Adrenal gland (tissue), 12 donors: ENCODE results near the gene VAPB. TPM values are rescaled to one million over a fixed set of nuclear protein-coding genes. Genes with fewer than 3 reads are reported as not detected.
A peak's percentile ranks its signal among the peaks of the same experiment; 100 is the strongest.

Experiments
- DNase-seq, 7 donors: peaks; one replicate each; pipeline ENCODE4 v3.0.0-alpha.2; 2019 to 2020
- H3K27ac ChIP-seq, 5 donors: fragments of 200-600 bp; sonication (generic) in 4 of 5; 1 replicate in 3 of 5; 2 replicates in 2 of 5; pipeline versions ENCODE4 v1.5.1 to v1.8.0; 2016 to 2020; ENCODE audit warnings: mild to moderate bottlenecking in 1 of 5
- H3K27me3 ChIP-seq: fragments of 200-600 bp; 2 replicates; pipeline ENCODE4 v1.8.0; 2021
- H3K36me3 ChIP-seq, 2 donors: fragments of 200-600 bp; replicated peaks in 1 of 2; 1 replicate in 1 of 2; 2 replicates in 1 of 2; pipeline versions ENCODE4 v1.5.1 to v1.8.0; 2018 to 2022
- H3K4me1 ChIP-seq, 2 donors: fragments of 200-600 bp; replicated peaks in 1 of 2; 1 replicate in 1 of 2; 2 replicates in 1 of 2; pipeline versions ENCODE4 v1.5.1 to v1.8.0; 2018 to 2021
- H3K4me3 ChIP-seq, 4 donors: fragments of 200-600 bp; sonication (generic) in 3 of 4; one replicate each; pipeline ENCODE4 v1.5.1; 2016 to 2018
- H3K9me3 ChIP-seq, 3 donors: fragments of 200-600 bp; sonication (generic) in 1 of 3; replicated peaks in 1 of 3; 1 replicate in 2 of 3; 2 replicates in 1 of 3; pipeline versions ENCODE4 v1.5.1 to v1.8.0; 2016 to 2021
- CTCF ChIP-seq, 6 experiments: fragments of 450-650 bp in 4 of 6; fragments of 200-600 bp in 2 of 6; sonication (generic) in 1 of 6; IDR thresholded peaks; 1 replicate in 5 of 6; 2 replicates in 1 of 6; pipeline versions ENCODE4 v1.5.1 to v1.8.0; 2016 to 2021; ENCODE audit warnings: antibody characterized with exemption in 6 of 6, mild to moderate bottlenecking in 2 of 6, moderate library complexity in 1 of 6
- POLR2A ChIP-seq, 2 donors: fragments of 450-650 bp; IDR thresholded peaks; one replicate each; pipeline ENCODE4 v1.6.1; 2017; ENCODE audit warnings: antibody characterized with exemption in 2 of 2, mild to moderate bottlenecking in 2 of 2, moderate library complexity in 1 of 2
- WGBS, 4 donors: extraction: QIAGEN DNeasy Blood & Tissue Kit in 2 of 4; methylation state at CpG; one replicate each; pipeline versions ENCODE4 v1.1.5 to v1.1.7; 2013 to 2017; 5-methylcytosine and 5-hydroxymethylcytosine counted together
- intact Hi-C, 2 donors: fragments of 100-400 bp; cut with DNase I; formaldehyde crosslinking; loops; one replicate each; pipeline versions ENCODE4 v1.14.1 to v1.15.0; 2022 to 2023
- polyA plus RNA-seq, 3 donors: library from polyadenylated mRNA; stranded (reverse); fragments of 200-250 nt in 2 of 3; fragments of 350-450 nt in 1 of 3; fragmentation: Illumina TruSeq in 1 of 3; extraction: RNeasy Lipid Tissue Mini Kit (QIAGEN cat#74804) in 1 of 3; gene quantifications; one replicate each; pipeline ENCODE4 v1.2.3, GENCODE V29; 2013 to 2014
- total RNA-seq, 9 donors: library from RNA; depleted of rRNA in 4 of 9; stranded (reverse); fragments of >200 nt in 4 of 9; fragments of 120-200 nt in 1 of 9; fragmentation: NEBNext Ultra II Directional in 1 of 9; extraction: Animal tissue kit (Norgen Biotek cat#: 25700) in 1 of 9; gene quantifications; one replicate each; pipeline versions ENCODE4 v1.1.0 to v1.2.4, GENCODE V29; 2013 to 2023
- donor health status: healthy with polysubstance abuse.
- donor health status: Bipolar disorder and iron deficiency.
- donor health status: DM: yes; HTN: yes; CAD: no.
- donor health status: DM: no; HTN: no; CAD: no.
- donor health status: DM: no; HTN: no; CAD: no.
- donor health status: DM: yes; HTN: yes; CAD: no.

The VAPB gene
- total and polyA plus RNA-seq, 12 donors = 24.6 to 162 (median 40.3) TPM

DNA sequence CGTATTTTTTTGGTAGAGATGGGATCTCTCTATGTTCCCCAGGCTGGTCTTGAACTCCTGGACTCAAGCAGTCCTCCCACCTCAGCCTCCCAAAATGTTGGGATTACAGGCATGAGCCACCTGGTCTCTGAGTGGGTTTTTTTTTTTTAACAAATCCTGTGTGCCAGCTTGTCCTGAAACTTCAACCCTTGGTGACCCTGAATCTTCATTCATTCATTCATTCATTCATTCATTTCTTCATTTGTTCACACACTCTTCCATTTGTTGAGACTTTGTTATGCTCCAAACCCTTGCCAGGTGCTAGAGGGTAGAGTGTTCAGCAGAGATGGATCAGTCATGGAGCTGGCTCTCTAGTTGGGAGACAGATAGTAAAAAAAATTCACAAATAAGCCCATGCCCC lies 12.0 kb upstream of the VAPB start:
- 69 to 78% (median 73%) methylated on average over 1 of the region's 1 CpG for WGBS, 4 donors
- intact Hi-C loops = no loop called here
- TF ChIP-seq CTCF (IDR thresholded peaks at IDR 0.05) (no peak), POLR2A (IDR thresholded peaks at IDR 0.05) (no peak)

GRCh38 chr20:58377766-58378401 lies 11.1 kb upstream of the VAPB start:
- no peak overlapping the region for H3K4me3 ChIP-seq
- H3K4me1 ChIP-seq = peaks cover 9 to 18% of the 10 kb centered on the region in 2 donors
- intact Hi-C loops = no loop called here
- H3K9me3 ChIP-seq = no peaks in the 10 kb centered on the region
- peak in 1 of 7 donors; percentile 24 for DNase-seq
- H3K27ac ChIP-seq = no peak overlapping the region
- no peaks in the 10 kb centered on the region for H3K36me3 ChIP-seq
- no peaks in the 10 kb centered on the region for H3K27me3 ChIP-seq
- TF ChIP-seq CTCF (IDR thresholded peaks at IDR 0.05) (no peak), POLR2A (IDR thresholded peaks at IDR 0.05) (no peak)
- WGBS, 4 donors = 61 to 74% (median 70%) methylated on average over 6 to 7 of the region's 7 CpGs

More for the DNA sequence above, 12.0 kb upstream of the VAPB start:
- peak in 1 of 7 donors; percentile 14 for DNase-seq
- Histone ChIP-seq H3K36me3 (no peaks in the 10 kb centered on the region), H3K27me3 (no peaks in the 10 kb centered on the region), H3K9me3 (no peaks in the 10 kb centered on the region), H3K4me1 (peaks cover 9 to 18% of the 10 kb centered on the region in 2 donors), H3K4me3 (no peak overlapping the region), H3K27ac (no peak overlapping the region)

GRCh38 chr20:58378704-58379103 lies 10.3 kb upstream of the VAPB start:
- 70 to 79% (median 74%) methylated on average over 3 of the region's 3 CpGs for WGBS, 4 donors
- Histone ChIP-seq H3K4me3 (no peak overlapping the region), H3K27me3 (no peaks in the 10 kb centered on the region), H3K36me3 (no peaks in the 10 kb centered on the region), H3K27ac (no peak overlapping the region), H3K9me3 (no peaks in the 10 kb centered on the region), H3K4me1 (peaks cover 9 to 17% of the 10 kb centered on the region in 2 donors)
- intact Hi-C loops = no loop called here
- TF ChIP-seq CTCF (IDR thresholded peaks at IDR 0.05) (no peak), POLR2A (IDR thresholded peaks at IDR 0.05) (no peak)
- DNase-seq = peak in 1 of 7 donors; percentile 3

DNA sequence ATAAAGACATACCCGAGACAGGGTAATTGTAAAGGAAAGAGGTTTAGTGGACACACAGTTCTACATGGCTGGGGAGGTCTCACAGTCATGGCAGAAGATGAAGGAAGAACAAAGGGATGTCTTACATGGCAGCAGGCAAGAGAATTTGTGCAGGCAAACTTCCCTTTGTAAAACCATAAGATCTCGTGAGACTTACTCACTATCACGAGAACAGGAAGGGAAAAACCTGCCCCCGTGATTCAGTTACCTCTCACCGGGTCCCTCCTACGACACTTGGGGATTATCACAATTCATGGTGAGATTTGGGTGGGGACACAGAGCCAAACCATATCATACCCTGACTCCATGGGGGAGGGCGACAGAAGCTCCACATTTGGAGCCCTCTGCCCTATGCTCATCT lies 7.4 kb upstream of the VAPB start:
- DNase-seq = no peak
- H3K27ac ChIP-seq = no peak overlapping the region
- H3K4me3 ChIP-seq = no peak overlapping the region
- H3K36me3 ChIP-seq = no peaks in the 10 kb centered on the region
- no peaks in the 10 kb centered on the region for H3K27me3 ChIP-seq
- no peaks in the 10 kb centered on the region for H3K4me1 ChIP-seq
- TF ChIP-seq POLR2A (IDR thresholded peaks at IDR 0.05) (no peak), CTCF (IDR thresholded peaks at IDR 0.05) (no peak)
- intact Hi-C loops = no loop called here
- no peaks in the 10 kb centered on the region for H3K9me3 ChIP-seq
- 90 to 94% (median 92%) methylated on average over 7 of the region's 7 CpGs for WGBS, 4 donors
